Measurements from ENCODE around the gene DCLRE1C.
A peak's percentile ranks its signal among the peaks of the same experiment; 100 is the strongest.
"Not testable (repeated sequence)": the region's sequence is repeated elsewhere in the genome, so short reads cannot be mapped to it uniquely, and the experiment has no call there.

The DCLRE1C gene

GRCh38 chr10:14975672-14976273 lies 21.9 kb upstream of the DCLRE1C start:
- TF ChIP-seq, protein P1, sequence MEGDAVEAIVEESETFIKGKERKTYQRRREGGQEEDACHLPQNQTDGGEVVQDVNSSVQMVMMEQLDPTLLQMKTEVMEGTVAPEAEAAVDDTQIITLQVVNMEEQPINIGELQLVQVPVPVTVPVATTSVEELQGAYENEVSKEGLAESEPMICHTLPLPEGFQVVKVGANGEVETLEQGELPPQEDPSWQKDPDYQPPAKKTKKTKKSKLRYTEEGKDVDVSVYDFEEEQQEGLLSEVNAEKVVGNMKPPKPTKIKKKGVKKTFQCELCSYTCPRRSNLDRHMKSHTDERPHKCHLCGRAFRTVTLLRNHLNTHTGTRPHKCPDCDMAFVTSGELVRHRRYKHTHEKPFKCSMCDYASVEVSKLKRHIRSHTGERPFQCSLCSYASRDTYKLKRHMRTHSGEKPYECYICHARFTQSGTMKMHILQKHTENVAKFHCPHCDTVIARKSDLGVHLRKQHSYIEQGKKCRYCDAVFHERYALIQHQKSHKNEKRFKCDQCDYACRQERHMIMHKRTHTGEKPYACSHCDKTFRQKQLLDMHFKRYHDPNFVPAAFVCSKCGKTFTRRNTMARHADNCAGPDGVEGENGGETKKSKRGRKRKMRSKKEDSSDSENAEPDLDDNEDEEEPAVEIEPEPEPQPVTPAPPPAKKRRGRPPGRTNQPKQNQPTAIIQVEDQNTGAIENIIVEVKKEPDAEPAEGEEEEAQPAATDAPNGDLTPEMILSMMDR (conservative IDR thresholded peaks at IDR 0.05; ENCODE audit: control insufficient read depth, insufficient read depth, low read depth, low read length) = peak; percentile 35
- DNase-seq (ENCODE audit: low read depth) = peak; percentile 6
- H3K4me3 ChIP-seq (ENCODE audit: control insufficient read depth, low read depth, low read length) = no peak overlapping the region

- not testable (repeated sequence) for DNase-seq (ENCODE audit: low read depth); H3K4me3 ChIP-seq (ENCODE audit: control insufficient read depth, low read depth, low read length)
Observed at GRCh38 chr10:14974153-14974998, 20.5 kb upstream of the DCLRE1C start.

GRCh38 chr10:14971867-14972448 lies 18.1 kb upstream of the DCLRE1C start:
- peak; percentile 9 for DNase-seq (ENCODE audit: low read depth)
- TF ChIP-seq, protein P1 (conservative IDR thresholded peaks at IDR 0.05; ENCODE audit: control insufficient read depth, insufficient read depth, low read depth, low read length) = peak; percentile 53
- no peak overlapping the region for H3K4me3 ChIP-seq (ENCODE audit: control insufficient read depth, low read depth, low read length)

- no peak overlapping the region for H3K4me3 ChIP-seq (ENCODE audit: control insufficient read depth, low read depth, low read length)
- TF ChIP-seq, protein P1 (conservative IDR thresholded peaks at IDR 0.05; ENCODE audit: control insufficient read depth, insufficient read depth, low read depth, low read length) = no peak
- DNase-seq (ENCODE audit: low read depth) = no peak
Observed at GRCh38 chr10:14967897-14968296, 14.0 kb upstream of the DCLRE1C start.

DNA sequence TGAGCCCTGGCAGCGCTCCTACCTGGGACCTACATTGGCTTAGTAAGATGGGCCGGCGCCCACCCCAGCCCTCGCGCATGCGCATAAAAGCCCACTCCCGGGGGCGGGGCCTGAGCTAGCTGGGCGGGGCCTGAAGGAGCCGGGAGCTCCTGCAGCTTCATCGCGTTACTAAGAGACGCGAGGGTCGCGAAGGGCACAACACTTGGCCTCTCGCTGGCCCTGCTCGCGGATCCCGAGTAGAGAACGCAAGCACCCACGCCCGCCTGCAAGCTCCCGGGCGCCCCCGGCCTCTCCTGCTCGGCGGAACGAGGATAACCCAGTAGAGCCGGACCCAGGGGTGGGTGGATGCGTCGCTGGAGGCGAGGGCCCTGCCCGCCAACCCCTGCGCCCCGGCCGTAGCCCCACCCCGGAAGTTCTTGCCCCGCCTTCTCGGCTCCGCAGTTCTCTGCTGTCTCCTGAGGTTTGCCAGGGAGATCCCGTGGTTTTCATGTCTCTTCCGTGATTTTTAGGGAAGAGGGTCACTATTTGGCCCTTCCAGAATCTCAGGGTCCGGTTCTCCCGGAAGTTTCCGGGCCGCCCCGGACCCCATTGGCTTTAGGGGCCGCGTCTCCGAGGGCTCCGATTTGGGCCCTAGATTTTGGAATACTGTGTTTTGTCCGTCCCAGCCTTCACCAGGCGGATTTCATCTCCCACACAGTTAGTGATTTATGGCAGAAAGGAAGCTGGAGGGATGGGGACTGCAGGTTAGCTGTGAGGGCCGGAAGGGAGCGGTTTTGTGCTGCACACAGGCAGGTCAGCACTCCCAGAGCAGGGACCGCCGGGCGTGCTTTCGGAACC lies 5.5 kb upstream of the DCLRE1C start, which contains the start of gene MEIG1:
Gene MEIG1 (plus strand): TSS at position 168 of the 837 bp plus-strand sequence. CDS start 7,081 bp downstream, outside the sequence.
- TF ChIP-seq, protein P1 (conservative IDR thresholded peaks at IDR 0.05; ENCODE audit: control insufficient read depth, insufficient read depth, low read depth, low read length) = no peak
- DNase-seq (ENCODE audit: low read depth) = peak; percentile 93
- peak within 1 kb of the TSS; percentile 82 for H3K4me3 ChIP-seq (ENCODE audit: control insufficient read depth, low read depth, low read length)

DNA sequence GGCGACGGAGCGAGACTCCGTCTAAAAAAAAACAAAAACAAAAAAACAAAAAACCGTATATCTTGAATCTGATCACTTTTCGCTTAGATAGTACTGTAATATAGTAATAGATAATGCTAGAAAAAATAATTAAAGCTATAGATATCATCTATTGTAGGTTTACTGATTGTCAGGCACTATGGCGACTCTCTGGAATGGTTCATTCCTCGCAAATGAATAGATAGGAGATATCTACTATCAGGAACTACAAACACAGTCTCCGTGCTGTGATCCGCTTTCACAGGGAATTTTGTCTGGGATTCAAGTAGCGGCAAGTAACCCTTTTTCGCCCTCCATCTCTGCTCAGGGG lies 5.0 kb upstream of the DCLRE1C start:
- H3K4me3 ChIP-seq (ENCODE audit: control insufficient read depth, low read depth, low read length) = peak overlapping the region; percentile 82
- DNase-seq (ENCODE audit: low read depth) = no peak
- TF ChIP-seq, protein P1 (conservative IDR thresholded peaks at IDR 0.05; ENCODE audit: control insufficient read depth, insufficient read depth, low read depth, low read length) = no peak

Measured in fibroblast of mammary gland (primary cell).